Adrenal gland (tissue), 12 donors: ENCODE data around the gene DDX28. TPM values are rescaled to one million over a fixed set of nuclear protein-coding genes. Genes with fewer than 3 reads are reported as not detected.
A peak's percentile ranks its signal among the peaks of the same experiment; 100 is the strongest.

Experiments
- DNase-seq, 7 donors: peaks; one replicate each; pipeline ENCODE4 v3.0.0-alpha.2; 2019 to 2020
- H3K27ac ChIP-seq, 5 donors: fragments of 200-600 bp; sonication (generic) in 4 of 5; 1 replicate in 3 of 5; 2 replicates in 2 of 5; pipeline versions ENCODE4 v1.5.1 to v1.8.0; 2016 to 2020; ENCODE audit warnings: mild to moderate bottlenecking in 1 of 5
- H3K27me3 ChIP-seq: fragments of 200-600 bp; 2 replicates; pipeline ENCODE4 v1.8.0; 2021
- H3K36me3 ChIP-seq, 2 donors: fragments of 200-600 bp; replicated peaks in 1 of 2; 1 replicate in 1 of 2; 2 replicates in 1 of 2; pipeline versions ENCODE4 v1.5.1 to v1.8.0; 2018 to 2022
- H3K4me1 ChIP-seq, 2 donors: fragments of 200-600 bp; replicated peaks in 1 of 2; 1 replicate in 1 of 2; 2 replicates in 1 of 2; pipeline versions ENCODE4 v1.5.1 to v1.8.0; 2018 to 2021
- H3K4me3 ChIP-seq, 4 donors: fragments of 200-600 bp; sonication (generic) in 3 of 4; one replicate each; pipeline ENCODE4 v1.5.1; 2016 to 2018
- H3K9me3 ChIP-seq, 3 donors: fragments of 200-600 bp; sonication (generic) in 1 of 3; replicated peaks in 1 of 3; 1 replicate in 2 of 3; 2 replicates in 1 of 3; pipeline versions ENCODE4 v1.5.1 to v1.8.0; 2016 to 2021
- POLR2A ChIP-seq, 2 donors: fragments of 450-650 bp; IDR thresholded peaks; one replicate each; pipeline ENCODE4 v1.6.1; 2017; ENCODE audit warnings: antibody characterized with exemption in 2 of 2, mild to moderate bottlenecking in 2 of 2, moderate library complexity in 1 of 2
- WGBS, 4 donors: extraction: QIAGEN DNeasy Blood & Tissue Kit in 2 of 4; methylation state at CpG; one replicate each; pipeline versions ENCODE4 v1.1.5 to v1.1.7; 2013 to 2017; 5-methylcytosine and 5-hydroxymethylcytosine counted together
- intact Hi-C, 2 donors: fragments of 100-400 bp; cut with DNase I; formaldehyde crosslinking; loops; one replicate each; pipeline versions ENCODE4 v1.14.1 to v1.15.0; 2022 to 2023
- polyA plus RNA-seq, 3 donors: library from polyadenylated mRNA; stranded (reverse); fragments of 200-250 nt in 2 of 3; fragments of 350-450 nt in 1 of 3; fragmentation: Illumina TruSeq in 1 of 3; extraction: RNeasy Lipid Tissue Mini Kit (QIAGEN cat#74804) in 1 of 3; gene quantifications; one replicate each; pipeline ENCODE4 v1.2.3, GENCODE V29; 2013 to 2014
- total RNA-seq, 9 donors: library from RNA; depleted of rRNA in 4 of 9; stranded (reverse); fragments of >200 nt in 4 of 9; fragments of 120-200 nt in 1 of 9; fragmentation: NEBNext Ultra II Directional in 1 of 9; extraction: Animal tissue kit (Norgen Biotek cat#: 25700) in 1 of 9; gene quantifications; one replicate each; pipeline versions ENCODE4 v1.1.0 to v1.2.4, GENCODE V29; 2013 to 2023
- TF ChIP-seq, protein P1 (sequence below), 6 experiments: fragments of 450-650 bp in 4 of 6; fragments of 200-600 bp in 2 of 6; sonication (generic) in 1 of 6; IDR thresholded peaks; 1 replicate in 5 of 6; 2 replicates in 1 of 6; pipeline versions ENCODE4 v1.5.1 to v1.8.0; 2016 to 2021; ENCODE audit warnings: antibody characterized with exemption in 6 of 6, mild to moderate bottlenecking in 2 of 6, moderate library complexity in 1 of 6
- donor health status: healthy with polysubstance abuse.
- donor health status: Bipolar disorder and iron deficiency.
- donor health status: DM: yes; HTN: yes; CAD: no.
- donor health status: DM: no; HTN: no; CAD: no.
- donor health status: DM: no; HTN: no; CAD: no.
- donor health status: DM: yes; HTN: yes; CAD: no.

DDX28 gene
- total and polyA plus RNA-seq, 12 donors = 6.4 to 18.4 (median 12.5) TPM

DNA sequence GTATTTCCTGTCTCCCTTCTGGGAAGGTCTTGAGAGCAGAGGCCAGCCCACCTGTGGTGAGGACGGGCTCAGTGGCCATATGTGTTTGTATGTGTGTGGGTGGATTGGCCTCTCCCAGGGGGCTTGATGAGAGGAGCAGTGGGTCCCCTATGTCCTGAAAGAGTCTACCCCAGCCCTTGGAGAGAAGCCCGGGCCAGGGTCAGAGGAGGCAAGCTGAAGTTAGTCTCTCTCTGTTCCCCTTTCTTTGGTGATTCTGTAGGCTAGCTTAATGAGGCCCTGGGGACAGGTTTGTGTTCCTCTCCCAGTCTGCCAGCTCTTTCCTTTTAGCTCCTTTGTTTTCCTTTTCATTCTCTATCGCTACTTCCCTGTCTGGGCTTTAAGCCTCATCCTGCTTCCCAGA lies 38.4 kb upstream of the DDX28 start:
- WGBS, 4 donors = 80 to 87% (median 85%) methylated on average over 3 of the region's 3 CpGs
- TF ChIP-seq, protein P1, sequence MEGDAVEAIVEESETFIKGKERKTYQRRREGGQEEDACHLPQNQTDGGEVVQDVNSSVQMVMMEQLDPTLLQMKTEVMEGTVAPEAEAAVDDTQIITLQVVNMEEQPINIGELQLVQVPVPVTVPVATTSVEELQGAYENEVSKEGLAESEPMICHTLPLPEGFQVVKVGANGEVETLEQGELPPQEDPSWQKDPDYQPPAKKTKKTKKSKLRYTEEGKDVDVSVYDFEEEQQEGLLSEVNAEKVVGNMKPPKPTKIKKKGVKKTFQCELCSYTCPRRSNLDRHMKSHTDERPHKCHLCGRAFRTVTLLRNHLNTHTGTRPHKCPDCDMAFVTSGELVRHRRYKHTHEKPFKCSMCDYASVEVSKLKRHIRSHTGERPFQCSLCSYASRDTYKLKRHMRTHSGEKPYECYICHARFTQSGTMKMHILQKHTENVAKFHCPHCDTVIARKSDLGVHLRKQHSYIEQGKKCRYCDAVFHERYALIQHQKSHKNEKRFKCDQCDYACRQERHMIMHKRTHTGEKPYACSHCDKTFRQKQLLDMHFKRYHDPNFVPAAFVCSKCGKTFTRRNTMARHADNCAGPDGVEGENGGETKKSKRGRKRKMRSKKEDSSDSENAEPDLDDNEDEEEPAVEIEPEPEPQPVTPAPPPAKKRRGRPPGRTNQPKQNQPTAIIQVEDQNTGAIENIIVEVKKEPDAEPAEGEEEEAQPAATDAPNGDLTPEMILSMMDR (IDR thresholded peaks at IDR 0.05) = no peak
- no peak for TF ChIP-seq POLR2A (IDR thresholded peaks at IDR 0.05)
- Histone ChIP-seq H3K36me3 (peaks cover 0 to 8% of the 10 kb centered on the region in 2 donors), H3K4me1 (peaks cover 0 to 9% of the 10 kb centered on the region in 2 donors), H3K27ac (no peak overlapping the region), H3K4me3 (no peak overlapping the region), H3K9me3 (no peaks in the 10 kb centered on the region), H3K27me3 (no peaks in the 10 kb centered on the region)
- no peak for DNase-seq
- intact Hi-C loops = no loop called here

DNA sequence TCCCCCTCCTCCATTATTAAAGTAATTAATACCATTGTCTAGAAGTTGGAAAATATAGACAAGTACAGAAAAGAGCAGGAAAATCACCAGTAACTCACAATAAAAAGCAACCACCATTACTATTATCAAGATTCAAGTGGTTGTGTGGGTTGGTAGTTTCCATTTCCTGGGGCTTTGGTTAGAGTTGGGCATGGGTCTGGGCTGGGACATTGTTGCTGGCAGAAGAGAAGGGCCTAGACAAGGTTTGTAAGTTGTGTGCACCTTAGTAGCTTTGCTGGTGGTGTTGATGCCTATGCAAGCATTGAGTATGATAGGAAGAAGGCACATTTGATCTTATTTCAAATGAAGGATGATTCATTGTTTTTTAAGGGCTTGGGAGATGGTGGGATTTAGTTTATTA lies 36.8 kb upstream of the DDX28 start:
- intact Hi-C loops = no loop called here
- Histone ChIP-seq H3K36me3 (peaks cover 0 to 8% of the 10 kb centered on the region in 2 donors), H3K27ac (no peak overlapping the region), H3K9me3 (no peaks in the 10 kb centered on the region), H3K4me3 (no peak overlapping the region), H3K27me3 (no peaks in the 10 kb centered on the region), H3K4me1 (peaks cover 0 to 3% of the 10 kb centered on the region in 2 donors)
- no peak for DNase-seq
- TF ChIP-seq POLR2A (IDR thresholded peaks at IDR 0.05) = no peak
- TF ChIP-seq, protein P1 (IDR thresholded peaks at IDR 0.05) = no peak

DNA sequence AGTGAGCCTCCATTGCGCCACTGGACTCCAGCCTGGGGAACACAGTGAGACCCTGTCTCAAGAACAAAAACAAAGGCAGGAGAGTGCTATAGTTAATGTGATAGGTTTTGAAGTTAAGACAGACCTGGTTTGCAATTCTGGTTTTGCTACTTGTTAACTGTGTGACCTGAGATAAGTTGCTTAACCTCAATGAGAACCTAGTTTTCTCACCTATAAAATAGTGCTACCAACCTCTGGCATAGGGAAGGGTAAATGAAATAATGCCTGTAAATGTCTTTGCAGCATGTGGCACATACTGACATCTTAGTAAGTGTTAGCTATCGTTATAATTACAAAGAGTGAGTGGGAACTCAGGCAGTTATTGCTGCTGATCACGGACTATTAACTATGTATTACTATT lies 32.4 kb upstream of the DDX28 start:
- H3K27me3 ChIP-seq = no peaks in the 10 kb centered on the region
- TF ChIP-seq, protein P1 (IDR thresholded peaks at IDR 0.05) = no peak
- TF ChIP-seq POLR2A (IDR thresholded peaks at IDR 0.05) = no peak
- no peaks in the 10 kb centered on the region for H3K9me3 ChIP-seq
- 89 to 94% (median 91%) methylated on average over 3 of the region's 3 CpGs for WGBS, 4 donors
- H3K27ac ChIP-seq = no peak overlapping the region
- peaks cover 0 to 10% of the 10 kb centered on the region in 2 donors for H3K36me3 ChIP-seq
- intact Hi-C loops = no loop called here
- DNase-seq = no peak
- H3K4me1 ChIP-seq = no peaks in the 10 kb centered on the region
- H3K4me3 ChIP-seq = no peak overlapping the region

DNA sequence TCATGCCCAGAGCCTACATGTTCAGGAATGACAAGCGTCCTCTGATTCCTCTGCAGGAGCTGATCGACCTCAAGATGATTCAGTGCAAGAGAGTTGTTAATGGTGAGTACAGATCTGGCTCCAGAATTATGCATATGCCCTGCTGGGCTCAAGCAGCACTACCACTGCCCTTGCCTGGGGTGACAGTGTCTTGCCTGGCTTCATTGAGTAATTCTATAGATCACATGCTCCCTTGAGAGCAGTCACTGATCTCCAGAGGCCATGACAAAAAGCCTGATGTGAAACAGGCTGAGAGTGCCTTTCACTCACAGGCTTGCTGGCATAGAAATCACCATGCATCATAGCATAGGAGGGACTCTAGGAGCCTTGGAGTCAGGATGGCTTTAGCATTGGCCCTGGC lies 26.4 kb upstream of the DDX28 start:
- no peaks in the 10 kb centered on the region for H3K27me3 ChIP-seq
- TF ChIP-seq, protein P1 (IDR thresholded peaks at IDR 0.05) = no peak
- no peak for TF ChIP-seq POLR2A (IDR thresholded peaks at IDR 0.05)
- 76 to 87% (median 79%) methylated on average over 2 of the region's 2 CpGs; no CpG with 5 or more reads in 1 of the 4 donors for WGBS, 4 donors
- peak in 3 of 7 donors; percentile 20 to 41 (median 38) for DNase-seq
- no peak overlapping the region for H3K4me3 ChIP-seq
- no peaks in the 10 kb centered on the region for H3K9me3 ChIP-seq
- intact Hi-C loops = loop anchor here in 1 of 2 donors (10.0 kb wide), 1 partner anchor 55 kb away; the partner anchor contains the start of gene DPEP2
- H3K4me1 ChIP-seq = no peaks in the 10 kb centered on the region
- peak overlapping the region in 1 of 5 donors; percentile 3 for H3K27ac ChIP-seq
- H3K36me3 ChIP-seq = peaks cover 0 to 16% of the 10 kb centered on the region in 2 donors
